HCT116 (cell line): ENCODE results near the gene GNAS-AS1. TPM values are rescaled to one million over a fixed set of nuclear protein-coding genes. Genes with fewer than 3 reads are reported as not detected.

Experiments used
- ATAC-seq: fragments of 200-7000 bp; cut with Tn5 transposase; 2 replicates; pipeline ENCODE4 v1.9.1; 2020; ENCODE audit warnings: mild to moderate bottlenecking, moderate library complexity
- BruUV-seq: library from RNA; stranded (reverse); fragments of 400-500 nt; replicated peaks from 2 replicates; lab custom pipeline; 2021; lab: Mats Ljungman, UMichigan
- CTCF ChIA-PET: fragments of 300-600 bp; sonication (Branson Sonifier 250); formaldehyde crosslinking; loops from one replicate; lab custom pipeline; 2021; ENCODE audit warnings: antibody characterized with exemption; lab: Charles Lee
- POLR2A ChIA-PET: fragments of 300-600, 350-600 bp; sonication (Branson Sonifier 250); formaldehyde crosslinking; loops from one replicate; lab custom pipeline; 2021; ENCODE audit warnings: antibody characterized with exemption; lab: Charles Lee
- RAD21 ChIA-PET, 2 experiments: fragments of 300-600 bp; sonication (Branson Sonifier 250); formaldehyde crosslinking; loops; one replicate each; lab custom pipeline; 2023; ENCODE audit warnings: low total read pairs in 2 of 2; ENCODE audit not compliant: uncharacterized antibody in 2 of 2, unreplicated experiment in 2 of 2, low non-redundant PET in 1 of 2; lab: Charles Lee
- DNase-seq: peaks from one replicate; pipeline ENCODE4 v3.0.0-alpha.2; 2010; ENCODE audit warnings: low read depth, low spot score
- H2AFZ ChIP-seq: fragments of 200-600 bp; shearing (Covaris generic), sonication (generic); 2 replicates; pipeline ENCODE4 v1.6.1; 2017; ENCODE audit warnings: low read depth, mixed run types, mixed read lengths, antibody characterized with exemption, low read length; ENCODE audit not compliant: poor library complexity, severe bottlenecking
- H3K27ac ChIP-seq: 2 replicates; pipeline ENCODE4 v1.5.1; 2012; ENCODE audit warnings: low read depth, low read length
- H3K27me3 ChIP-seq: fragments of 200-600 bp; sonication (generic); 2 replicates; pipeline ENCODE4 v1.6.1; 2016; ENCODE audit warnings: mixed run types, low read length, mixed read lengths; ENCODE audit not compliant: insufficient read depth
- H3K36me3 ChIP-seq, 2 experiments: fragments of 200-500 bp in 1 of 2; fragments of 200-600 bp in 1 of 2; sonication (Bioruptor generic) in 1 of 2; sonication (generic) in 1 of 2; 2 replicates each; pipeline versions ENCODE4 v1.5.1 to v1.6.1; 2014 to 2016; ENCODE audit warnings: low read length in 2 of 2, inconsistent platforms in 1 of 2, mixed read lengths in 1 of 2, mixed run types in 1 of 2; ENCODE audit not compliant: insufficient read depth in 2 of 2, control insufficient read depth in 1 of 2
- H3K4me1 ChIP-seq, 2 experiments: fragments of 200-600 bp in 1 of 2; sonication (generic) in 1 of 2; 2 replicates each; pipeline versions ENCODE4 v1.5.1 to v1.6.1; 2012 to 2017; ENCODE audit warnings: low read length in 2 of 2, inconsistent platforms in 1 of 2, mild to moderate bottlenecking in 1 of 2, mixed read lengths in 1 of 2, mixed run types in 1 of 2, moderate library complexity in 1 of 2; ENCODE audit not compliant: insufficient read depth in 2 of 2, control insufficient read depth in 1 of 2
- H3K4me2 ChIP-seq: fragments of 200-600 bp; sonication (generic); 2 replicates; pipeline ENCODE4 v1.6.1; 2017; ENCODE audit warnings: mixed run types, low read length, mixed read lengths
- H3K4me3 ChIP-seq, 2 experiments: fragments of 200-600 bp in 1 of 2; sonication (generic) in 1 of 2; replicated peaks in 1 of 2; 2 replicates each; pipeline ENCODE4 v1.5.1; 2011 to 2016; ENCODE audit warnings: low read length in 2 of 2, control low read depth in 1 of 2, low read depth in 1 of 2, mild to moderate bottlenecking in 1 of 2, mixed read lengths in 1 of 2, mixed run types in 1 of 2
- H3K79me2 ChIP-seq: fragments of 200-600 bp; sonication (generic); 2 replicates; pipeline ENCODE4 v1.6.1; 2017; ENCODE audit warnings: mild to moderate bottlenecking, mixed run types, low read length, moderate library complexity, mixed read lengths; ENCODE audit not compliant: insufficient read depth
- H3K9ac ChIP-seq: fragments of 200-600 bp; sonication (generic); 2 replicates; pipeline ENCODE4 v1.6.1; 2016; ENCODE audit warnings: low read length, mixed read lengths
- H3K9me2 ChIP-seq: fragments of 200-600 bp; sonication (generic), shearing (Covaris generic); 2 replicates; pipeline ENCODE4 v1.6.1; 2017; ENCODE audit warnings: mixed run types, mild to moderate bottlenecking, moderate library complexity; ENCODE audit not compliant: insufficient read depth
- H3K9me3 ChIP-seq, 2 experiments: fragments of 200-500 bp in 1 of 2; fragments of 200-600 bp in 1 of 2; sonication (Bioruptor generic) in 1 of 2; sonication (generic) in 1 of 2; 2 replicates each; pipeline ENCODE4 v1.6.1; 2014 to 2017; ENCODE audit warnings: low read length in 2 of 2, mixed read lengths in 2 of 2, inconsistent platforms in 1 of 2, low read depth in 1 of 2, mild to moderate bottlenecking in 1 of 2, mixed run types in 1 of 2, moderate library complexity in 1 of 2; ENCODE audit not compliant: control insufficient read depth in 1 of 2, insufficient read depth in 1 of 2
- H4K20me1 ChIP-seq: fragments of 200-600 bp; sonication (generic), shearing (Covaris generic); 2 replicates; pipeline ENCODE4 v1.6.1; 2017; ENCODE audit warnings: mixed run types, mild to moderate bottlenecking, moderate library complexity; ENCODE audit not compliant: insufficient read depth
- CBX3 ChIP-seq: IDR thresholded peaks from 2 replicates; pipeline ENCODE4 v1.6.1; 2012; ENCODE audit warnings: low read depth
- EGR1 ChIP-seq: IDR thresholded peaks from 2 replicates; pipeline ENCODE4 v1.6.1; 2012; ENCODE audit warnings: low read depth
- ELF1 ChIP-seq: IDR thresholded peaks from 2 replicates; pipeline ENCODE4 v1.6.1; 2012; ENCODE audit warnings: low read depth, borderline replicate concordance
- EZH2 ChIP-seq: fragments of 200-600 bp; sonication (generic); IDR thresholded peaks from 2 replicates; pipeline ENCODE4 v1.6.1; 2017; ENCODE audit warnings: antibody characterized with exemption, mixed run types
- FOSL1 ChIP-seq: IDR thresholded peaks from 2 replicates; pipeline ENCODE4 v1.6.1; 2012; ENCODE audit warnings: low read depth
- JUND ChIP-seq: IDR thresholded peaks from 2 replicates; pipeline ENCODE4 v1.6.1; 2012
- MAX ChIP-seq: IDR thresholded peaks from 2 replicates; pipeline ENCODE4 v1.6.1; 2012
- POLR2A ChIP-seq: IDR thresholded peaks from 2 replicates; pipeline ENCODE4 v1.7.0; 2011; ENCODE audit warnings: borderline replicate concordance; ENCODE audit not compliant: insufficient read depth, insufficient read length; ENCODE audit errors: extremely low read depth
- POLR2AphosphoS5 ChIP-seq: IDR thresholded peaks from 2 replicates; pipeline ENCODE4 v1.6.1; 2011; ENCODE audit warnings: mild to moderate bottlenecking, low read depth, low read length, moderate library complexity
- SP1 ChIP-seq: IDR thresholded peaks from 2 replicates; pipeline ENCODE4 v1.6.1; 2012; ENCODE audit warnings: low read depth
- SRF ChIP-seq: IDR thresholded peaks from 2 replicates; pipeline ENCODE4 v1.6.1; 2012; ENCODE audit warnings: low read depth
- TCF7L2 ChIP-seq: IDR thresholded peaks from 2 replicates; pipeline ENCODE4 v1.7.0; 2011; ENCODE audit warnings: borderline replicate concordance, inconsistent platforms; ENCODE audit not compliant: insufficient read depth, insufficient read length; ENCODE audit errors: extremely low read depth
- ZBTB33 ChIP-seq: IDR thresholded peaks from 2 replicates; pipeline ENCODE4 v1.6.1; 2011; ENCODE audit warnings: mild to moderate bottlenecking, low read length, moderate library complexity; ENCODE audit not compliant: insufficient replicate concordance; ENCODE audit errors: extremely low read depth
- ZNF274 ChIP-seq: fragments of 200-500 bp; sonication (Bioruptor generic); IDR thresholded peaks from 2 replicates; pipeline ENCODE4 v1.6.1; 2014; ENCODE audit warnings: mild to moderate bottlenecking, low read depth, low read length, inconsistent platforms
- intact Hi-C: fragments of 100-400 bp; cut with micrococcal nuclease; formaldehyde crosslinking; loops from 2 replicates; pipeline ENCODE4 v1.10.0; 2022
- total RNA-seq: library from RNA; stranded (reverse); gene quantifications from one replicate; pipeline ENCODE4 v1.2.1, GENCODE V29; 2021; ENCODE audit not compliant: unreplicated experiment
- TF ChIP-seq, protein P1 (sequence below), 3 experiments: fragments of 200-600 bp in 1 of 3; sonication (generic) in 1 of 3; IDR thresholded peaks in 2 of 3; conservative IDR thresholded peaks in 1 of 3; 2 replicates each; pipeline ENCODE4 v1.5.1; 2012 to 2017; ENCODE audit warnings: low read depth in 2 of 3, low read length in 2 of 3, antibody characterized with exemption in 1 of 3, borderline replicate concordance in 1 of 3, control low read depth in 1 of 3, mild to moderate bottlenecking in 1 of 3, mixed read lengths in 1 of 3, mixed run types in 1 of 3, moderate library complexity in 1 of 3; ENCODE audit not compliant: insufficient read depth in 1 of 3
- TF ChIP-seq, protein P2 (sequence below): IDR thresholded peaks from 2 replicates; pipeline ENCODE4 v1.6.1; 2012; ENCODE audit warnings: low read depth

Gene GNAS-AS1
- total RNA-seq, 1 experiment from 2014 or later, result not detected

DNA sequence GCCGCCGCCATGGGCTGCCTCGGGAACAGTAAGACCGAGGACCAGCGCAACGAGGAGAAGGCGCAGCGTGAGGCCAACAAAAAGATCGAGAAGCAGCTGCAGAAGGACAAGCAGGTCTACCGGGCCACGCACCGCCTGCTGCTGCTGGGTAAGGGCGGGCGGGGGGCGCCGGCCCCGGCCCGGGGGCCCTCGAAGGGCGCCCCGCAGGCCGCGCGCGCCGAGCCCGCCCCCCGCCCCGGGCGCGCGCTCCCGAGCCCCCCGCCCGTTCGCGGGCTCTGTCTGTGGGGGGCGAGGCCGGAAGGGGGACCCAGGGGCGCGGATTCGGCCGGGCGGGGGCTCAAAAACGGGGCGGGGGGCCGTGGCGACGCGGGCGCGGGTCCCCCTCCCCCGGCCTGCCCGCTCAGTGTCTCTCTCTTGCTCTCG, 41.0 kb upstream of the GNAS-AS1 start (continued):
- no peak for TF ChIP-seq FOSL1

GRCh38 chr20:58891086-58891717, 40.5 kb upstream of the GNAS-AS1 start:
- H3K9ac ChIP-seq, result peak overlapping the region; percentile 93
- ChIA-PET CTCF (no interaction called here), RAD21 (no interaction called here), POLR2A (interaction anchor here (0.9 kb wide), 1 partner anchor 118 kb away, joined by 3 read pairs; no protein-coding TSS in a partner anchor)
- peaks cover 12% of the 10 kb centered on the region; the same call in 1 of the 2 replicates for H4K20me1 ChIP-seq
- no peak overlapping the region for H2AFZ ChIP-seq
- H3K27ac ChIP-seq, result peak overlapping the region; percentile 85
- peak overlapping the region; percentile 67 to 85 for H3K4me3 ChIP-seq
- H3K27me3 ChIP-seq, result no peaks in the 10 kb centered on the region
- H3K9me3 ChIP-seq, result no peaks in the 10 kb centered on the region
- BruUV-seq, result no TSS peak
- TF ChIP-seq MAX (no peak), EGR1 (no peak), ZNF274 (no peak), ELF1 (no peak), SP1 (no peak), ZBTB33 (no peak), CBX3 (no peak), SRF (no peak), TCF7L2 (no peak), POLR2AphosphoS5 (peak; percentile 72), EZH2 (no peak), JUND (no peak), POLR2A (peak; percentile 59)
- TF ChIP-seq, protein P1, sequence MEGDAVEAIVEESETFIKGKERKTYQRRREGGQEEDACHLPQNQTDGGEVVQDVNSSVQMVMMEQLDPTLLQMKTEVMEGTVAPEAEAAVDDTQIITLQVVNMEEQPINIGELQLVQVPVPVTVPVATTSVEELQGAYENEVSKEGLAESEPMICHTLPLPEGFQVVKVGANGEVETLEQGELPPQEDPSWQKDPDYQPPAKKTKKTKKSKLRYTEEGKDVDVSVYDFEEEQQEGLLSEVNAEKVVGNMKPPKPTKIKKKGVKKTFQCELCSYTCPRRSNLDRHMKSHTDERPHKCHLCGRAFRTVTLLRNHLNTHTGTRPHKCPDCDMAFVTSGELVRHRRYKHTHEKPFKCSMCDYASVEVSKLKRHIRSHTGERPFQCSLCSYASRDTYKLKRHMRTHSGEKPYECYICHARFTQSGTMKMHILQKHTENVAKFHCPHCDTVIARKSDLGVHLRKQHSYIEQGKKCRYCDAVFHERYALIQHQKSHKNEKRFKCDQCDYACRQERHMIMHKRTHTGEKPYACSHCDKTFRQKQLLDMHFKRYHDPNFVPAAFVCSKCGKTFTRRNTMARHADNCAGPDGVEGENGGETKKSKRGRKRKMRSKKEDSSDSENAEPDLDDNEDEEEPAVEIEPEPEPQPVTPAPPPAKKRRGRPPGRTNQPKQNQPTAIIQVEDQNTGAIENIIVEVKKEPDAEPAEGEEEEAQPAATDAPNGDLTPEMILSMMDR (IDR thresholded peaks at IDR 0.05 in 2 of 3, conservative IDR thresholded peaks at IDR 0.05 in 1 of 3; ENCODE audit: borderline replicate concordance in 1 of 3, insufficient read depth in 1 of 3, low read depth in 2 of 3, low read length in 2 of 3), result no peak
- TF ChIP-seq, protein P2, sequence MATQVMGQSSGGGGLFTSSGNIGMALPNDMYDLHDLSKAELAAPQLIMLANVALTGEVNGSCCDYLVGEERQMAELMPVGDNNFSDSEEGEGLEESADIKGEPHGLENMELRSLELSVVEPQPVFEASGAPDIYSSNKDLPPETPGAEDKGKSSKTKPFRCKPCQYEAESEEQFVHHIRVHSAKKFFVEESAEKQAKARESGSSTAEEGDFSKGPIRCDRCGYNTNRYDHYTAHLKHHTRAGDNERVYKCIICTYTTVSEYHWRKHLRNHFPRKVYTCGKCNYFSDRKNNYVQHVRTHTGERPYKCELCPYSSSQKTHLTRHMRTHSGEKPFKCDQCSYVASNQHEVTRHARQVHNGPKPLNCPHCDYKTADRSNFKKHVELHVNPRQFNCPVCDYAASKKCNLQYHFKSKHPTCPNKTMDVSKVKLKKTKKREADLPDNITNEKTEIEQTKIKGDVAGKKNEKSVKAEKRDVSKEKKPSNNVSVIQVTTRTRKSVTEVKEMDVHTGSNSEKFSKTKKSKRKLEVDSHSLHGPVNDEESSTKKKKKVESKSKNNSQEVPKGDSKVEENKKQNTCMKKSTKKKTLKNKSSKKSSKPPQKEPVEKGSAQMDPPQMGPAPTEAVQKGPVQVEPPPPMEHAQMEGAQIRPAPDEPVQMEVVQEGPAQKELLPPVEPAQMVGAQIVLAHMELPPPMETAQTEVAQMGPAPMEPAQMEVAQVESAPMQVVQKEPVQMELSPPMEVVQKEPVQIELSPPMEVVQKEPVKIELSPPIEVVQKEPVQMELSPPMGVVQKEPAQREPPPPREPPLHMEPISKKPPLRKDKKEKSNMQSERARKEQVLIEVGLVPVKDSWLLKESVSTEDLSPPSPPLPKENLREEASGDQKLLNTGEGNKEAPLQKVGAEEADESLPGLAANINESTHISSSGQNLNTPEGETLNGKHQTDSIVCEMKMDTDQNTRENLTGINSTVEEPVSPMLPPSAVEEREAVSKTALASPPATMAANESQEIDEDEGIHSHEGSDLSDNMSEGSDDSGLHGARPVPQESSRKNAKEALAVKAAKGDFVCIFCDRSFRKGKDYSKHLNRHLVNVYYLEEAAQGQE, result no peak
- ATAC-seq, result peak; percentile 52
- H3K36me3 ChIP-seq, result peaks cover 0 to 8% of the 10 kb centered on the region in 2 experiments; a peak in 2 of 4 replicates
- H3K79me2 ChIP-seq, result peaks cover 56% of the 10 kb centered on the region
- peaks cover 14 to 26% of the 10 kb centered on the region in 2 experiments for H3K4me1 ChIP-seq
- intact Hi-C loops, result loop anchor here (10.0 kb wide), 1 partner anchor 144 kb away; the partner anchor contains the start of gene ATP5F1E
- H3K9me2 ChIP-seq, result no peaks in the 10 kb centered on the region
- DNase-seq, result no peak
- H3K4me2 ChIP-seq, result peak overlapping the region; percentile 79
